Measurements from ENCODE around the gene MAP3K19.

Gene MAP3K19

GRCh38 chr2:134917888-134918525 lies 129.2 kb downstream of the MAP3K19 start (continued):
- no peak for TF ChIP-seq ZNF645 (tag by site-specific recombination; IDR thresholded peaks at IDR 0.05)
- no peak; the same call in 1 of the 2 replicates for TF ChIP-seq GLIS2 (tag by site-specific recombination; IDR thresholded peaks at IDR 0.05)
- peak; percentile 28; the same call in 1 of the 2 replicates for TF ChIP-seq SP7 (tag by site-specific recombination; IDR thresholded peaks at IDR 0.05)
- no peak for TF ChIP-seq ZNF416 (tag by site-specific recombination; IDR thresholded peaks at IDR 0.05)
- no peak for TF ChIP-seq ZNF19 (tag by site-specific recombination; IDR thresholded peaks at IDR 0.05; ENCODE audit: low read depth)
- TF ChIP-seq ZNF18 (tag by site-specific recombination; IDR thresholded peaks at IDR 0.05): no peak
- peak; percentile 43 for TF ChIP-seq ZBTB26 (tag by site-specific recombination; optimal IDR thresholded peaks at IDR 0.05)
- no peak for TF ChIP-seq ZFP41 (tag by site-specific recombination; IDR thresholded peaks at IDR 0.05; ENCODE audit: borderline replicate concordance)
- no peak for TF ChIP-seq ZNF324 (tag by site-specific recombination; IDR thresholded peaks at IDR 0.05)
- no peak for TF ChIP-seq ZXDB (tag by site-specific recombination; IDR thresholded peaks at IDR 0.05)
- no peak for TF ChIP-seq ZNF214 (tag by site-specific recombination; IDR thresholded peaks at IDR 0.05; ENCODE audit: borderline replicate concordance)
- no peak for TF ChIP-seq ZBTB48 (tag by site-specific recombination; IDR thresholded peaks at IDR 0.05)
- TF ChIP-seq ZFHX2 (tag by site-specific recombination; conservative IDR thresholded peaks at IDR 0.05): no peak
- TF ChIP-seq INSM2 (tag by site-specific recombination; IDR thresholded peaks at IDR 0.05): no peak
- no peak for TF ChIP-seq ZNF2 (tag by site-specific recombination; IDR thresholded peaks at IDR 0.05)
- TF ChIP-seq ZNF211 (tag by site-specific recombination; IDR thresholded peaks at IDR 0.05; ENCODE audit: low read depth): no peak
- no peak for TF ChIP-seq ZNF24 (tag by site-specific recombination; IDR thresholded peaks at IDR 0.05)
- TF ChIP-seq ZNF140 (tag by site-specific recombination; IDR thresholded peaks at IDR 0.05): no peak
- no peak for TF ChIP-seq ZNF157 (tag by site-specific recombination; IDR thresholded peaks at IDR 0.05)
- TF ChIP-seq ZNF660 (tag by site-specific recombination; IDR thresholded peaks at IDR 0.05): peak; percentile 38; the same call in 1 of the 2 replicates
- peak; percentile 83 for TF ChIP-seq PRDM1 (tag by site-specific recombination; IDR thresholded peaks at IDR 0.05)
- no peak for TF ChIP-seq ZNF510 (tag by site-specific recombination; IDR thresholded peaks at IDR 0.05; ENCODE audit: insufficient replicate concordance)
- TF ChIP-seq MZF1 (tag by site-specific recombination; IDR thresholded peaks at IDR 0.05; ENCODE audit: borderline replicate concordance): no peak
- TF ChIP-seq ZNF623 (tag by site-specific recombination; IDR thresholded peaks at IDR 0.05): no peak
- no peak for TF ChIP-seq ZNF302 (tag by site-specific recombination; IDR thresholded peaks at IDR 0.05; ENCODE audit: low read depth)
- TF ChIP-seq YY1 (tag by site-specific recombination; IDR thresholded peaks at IDR 0.05): 0 out of 2 replicates have a peak, but pooled peaks have one; percentile 16
- no peak for TF ChIP-seq ZNF202 (tag by site-specific recombination; IDR thresholded peaks at IDR 0.05; ENCODE audit: borderline replicate concordance)
- no peak for TF ChIP-seq ZNF23 (tag by site-specific recombination; IDR thresholded peaks at IDR 0.05; ENCODE audit: borderline replicate concordance)
- no peak for TF ChIP-seq ZNF776 (tag by site-specific recombination; IDR thresholded peaks at IDR 0.05; ENCODE audit: borderline replicate concordance)
- no peak for TF ChIP-seq ZNF280C (tag by site-specific recombination; IDR thresholded peaks at IDR 0.05)
- no peak for TF ChIP-seq ZIC2 (tag by site-specific recombination; IDR thresholded peaks at IDR 0.05)
- TF ChIP-seq ZNF677 (tag by site-specific recombination; IDR thresholded peaks at IDR 0.05): no peak
- TF ChIP-seq ZBTB21 (tag by site-specific recombination; IDR thresholded peaks at IDR 0.05): no peak

All from HEK293 (cell line).